ENCODE data around the gene CTNND2.

GRCh38 chr5:11873587-11873986 lies 30.7 kb downstream of the CTNND2 start:
- TF ChIP-seq CTCF (IDR thresholded peaks at IDR 0.05; ENCODE audit: low read depth, low read length, missing input control) (no peak), REST (IDR thresholded peaks at IDR 0.05) (no peak)
